HEK293 (cell line): Measurements from ENCODE around the gene TUBGCP3.

ENCODE experiments used
- CTCF ChIA-PET: fragments of 350-600 bp; formaldehyde crosslinking; extraction: SDS; loops from one replicate; lab custom pipeline; 2021; ENCODE audit warnings: antibody characterized with exemption; lab: Yijun Ruan, JAX
- POLR2A ChIA-PET: fragments of 300-600 bp; formaldehyde crosslinking; extraction: SDS; loops from one replicate; lab custom pipeline; 2020; ENCODE audit warnings: antibody characterized with exemption, inconsistent platforms; lab: Yijun Ruan, JAX
- H3K27ac ChIP-seq: fragments of 200-500 bp; sonication (Bioruptor generic); 2 replicates; pipeline ENCODE4 v1.5.1; 2014; ENCODE audit warnings: low read depth, low read length, control low read depth, inconsistent platforms; ENCODE audit errors: extremely low read depth
- H3K36me3 ChIP-seq, 2 experiments: fragments of 200-500 bp in 1 of 2; sonication (Bioruptor generic) in 1 of 2; 1 replicate in 1 of 2; 2 replicates in 1 of 2; pipeline ENCODE4 v1.5.1; 2014 to 2017; ENCODE audit warnings: inconsistent platforms in 2 of 2, low read length in 2 of 2; ENCODE audit not compliant: control insufficient read depth in 2 of 2, insufficient read depth in 1 of 2
- H3K4me1 ChIP-seq: fragments of 200-500 bp; sonication (Bioruptor generic); 2 replicates; pipeline ENCODE4 v1.5.1; 2014; ENCODE audit warnings: mild to moderate bottlenecking, low read length, inconsistent platforms; ENCODE audit not compliant: control insufficient read depth, insufficient read depth
- H3K4me3 ChIP-seq: 2 replicates; pipeline ENCODE4 v1.5.1; 2011; ENCODE audit warnings: low read depth, mild to moderate bottlenecking, control low read depth, low read length, moderate library complexity
- H3K9me3 ChIP-seq: fragments of 200-500 bp; sonication (Bioruptor generic); 2 replicates; pipeline ENCODE4 v1.5.1; 2014; ENCODE audit warnings: low read depth, low read length, inconsistent platforms; ENCODE audit not compliant: control insufficient read depth, insufficient read depth
- SALL2 ChIP-seq: fragments of 450-650 bp; formaldehyde crosslinking; IDR thresholded peaks from 2 replicates; pipeline ENCODE4 v1.5.0; 2017; ENCODE audit warnings: missing biosample characterization, mild to moderate bottlenecking, missing genetic modification characterization, borderline replicate concordance
- SP3 ChIP-seq: fragments of 450-650 bp; formaldehyde crosslinking; IDR thresholded peaks from 2 replicates; pipeline ENCODE4 v1.5.1; 2016; ENCODE audit warnings: missing biosample characterization, missing genetic modification characterization
- YY1 ChIP-seq: fragments of 450-650 bp; formaldehyde crosslinking; IDR thresholded peaks from 2 replicates; pipeline ENCODE4 v1.5.1; 2018; ENCODE audit warnings: missing biosample characterization, missing genetic modification characterization
- ZBTB20 ChIP-seq: fragments of 450-650 bp; formaldehyde crosslinking; IDR thresholded peaks from 2 replicates; pipeline ENCODE4 v1.5.1; 2016; ENCODE audit warnings: missing biosample characterization, missing genetic modification characterization
- ZBTB48 ChIP-seq: fragments of 450-650 bp; formaldehyde crosslinking; IDR thresholded peaks from 2 replicates; pipeline ENCODE4 v1.5.1; 2016; ENCODE audit warnings: missing biosample characterization, missing genetic modification characterization
- ZBTB7A ChIP-seq: fragments of 450-650 bp; formaldehyde crosslinking; IDR thresholded peaks from 2 replicates; pipeline ENCODE4 v1.5.1; 2016; ENCODE audit warnings: low read depth, missing biosample characterization, missing genetic modification characterization
- ZNF112 ChIP-seq: fragments of 450-650 bp; formaldehyde crosslinking; IDR thresholded peaks from 2 replicates; pipeline ENCODE4 v1.5.0; 2017; ENCODE audit warnings: missing biosample characterization, missing genetic modification characterization
- ZNF211 ChIP-seq: fragments of 450-650 bp; formaldehyde crosslinking; IDR thresholded peaks from 2 replicates; pipeline ENCODE4 v1.5.1; 2016; ENCODE audit warnings: low read depth, missing biosample characterization, missing genetic modification characterization
- ZNF302 ChIP-seq: fragments of 450-650 bp; formaldehyde crosslinking; IDR thresholded peaks from 2 replicates; pipeline ENCODE4 v1.5.1; 2016; ENCODE audit warnings: missing biosample characterization, missing genetic modification characterization, low read depth
- ZNF629 ChIP-seq: fragments of 450-650 bp; formaldehyde crosslinking; IDR thresholded peaks from 2 replicates; pipeline ENCODE4 v1.5.1; 2017; ENCODE audit warnings: missing biosample characterization, missing genetic modification characterization
- ZNF701 ChIP-seq: fragments of 450-650 bp; formaldehyde crosslinking; IDR thresholded peaks from 2 replicates; pipeline ENCODE4 v1.5.1; 2016; ENCODE audit warnings: missing biosample characterization, missing genetic modification characterization
- ZNF837 ChIP-seq: fragments of 450-650 bp; formaldehyde crosslinking; IDR thresholded peaks from 2 replicates; pipeline ENCODE4 v1.5.1; 2016; ENCODE audit warnings: missing biosample characterization, missing genetic modification characterization
- TF ChIP-seq, protein P1 (sequence below): fragments of 450-650 bp; formaldehyde crosslinking; IDR thresholded peaks from 2 replicates; pipeline ENCODE4 v1.5.1; 2017; ENCODE audit warnings: missing biosample characterization, missing genetic modification characterization
- TF ChIP-seq, protein P2 (sequence below): fragments of 450-650 bp; formaldehyde crosslinking; conservative IDR thresholded peaks from 2 replicates; pipeline ENCODE4 v1.5.1; 2016; ENCODE audit warnings: low read depth, missing biosample characterization, missing genetic modification characterization
- TF ChIP-seq, protein P3 (sequence below): fragments of 450-650 bp; formaldehyde crosslinking; IDR thresholded peaks from 2 replicates; pipeline ENCODE4 v1.5.1; 2016; ENCODE audit warnings: missing biosample characterization, missing genetic modification characterization
- TF ChIP-seq, protein P4 (sequence below): fragments of 450-650 bp; formaldehyde crosslinking; IDR thresholded peaks from 2 replicates; pipeline ENCODE4 v1.5.1; 2016; ENCODE audit warnings: missing biosample characterization, missing genetic modification characterization, borderline replicate concordance
- TF ChIP-seq, protein P5 (sequence below): fragments of 450-650 bp; IDR thresholded peaks from 2 replicates; pipeline ENCODE4 v1.5.1; 2018; ENCODE audit warnings: missing biosample characterization, missing genetic modification characterization

TUBGCP3 gene

DNA sequence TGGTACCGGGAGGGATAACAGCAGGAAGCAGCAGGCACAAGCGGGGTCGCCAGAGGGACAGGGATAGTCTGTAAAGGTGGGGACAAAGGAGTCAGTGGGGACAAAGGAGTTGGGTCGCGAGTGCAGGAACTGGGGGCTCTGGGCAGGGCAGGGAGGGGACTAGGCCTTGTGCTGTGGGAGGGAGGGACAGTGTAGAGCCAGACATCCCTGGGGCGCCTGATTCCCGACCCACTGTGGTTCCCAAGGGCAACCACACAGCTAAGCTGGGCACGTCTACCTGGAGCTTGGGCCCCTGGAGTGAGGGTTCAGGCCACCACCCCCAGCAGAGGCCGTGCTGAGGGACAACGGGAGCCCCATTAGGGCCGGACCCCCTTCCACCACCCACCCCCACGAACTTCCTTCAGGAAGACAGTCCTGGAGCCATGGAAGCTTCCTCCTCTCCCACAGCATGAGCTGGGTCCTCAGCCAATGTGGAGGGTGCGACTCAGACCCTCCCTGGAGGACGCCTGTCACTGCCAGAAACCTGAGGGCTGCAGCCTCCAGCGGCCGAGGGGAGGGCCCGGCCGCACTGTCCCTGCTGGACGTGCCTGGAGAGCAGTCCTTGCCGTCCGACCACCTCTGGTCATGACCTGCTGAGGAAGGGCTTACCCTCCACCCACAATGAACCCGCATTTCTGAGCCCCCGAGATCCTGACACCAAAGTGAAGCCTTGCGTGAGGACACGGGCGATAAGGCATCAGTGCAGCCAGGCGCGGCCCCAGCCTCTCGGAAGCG is 133.9 kb downstream of the TUBGCP3 start:
- H3K4me1 ChIP-seq = no peaks in the 10 kb centered on the region
- TF ChIP-seq, protein P1, sequence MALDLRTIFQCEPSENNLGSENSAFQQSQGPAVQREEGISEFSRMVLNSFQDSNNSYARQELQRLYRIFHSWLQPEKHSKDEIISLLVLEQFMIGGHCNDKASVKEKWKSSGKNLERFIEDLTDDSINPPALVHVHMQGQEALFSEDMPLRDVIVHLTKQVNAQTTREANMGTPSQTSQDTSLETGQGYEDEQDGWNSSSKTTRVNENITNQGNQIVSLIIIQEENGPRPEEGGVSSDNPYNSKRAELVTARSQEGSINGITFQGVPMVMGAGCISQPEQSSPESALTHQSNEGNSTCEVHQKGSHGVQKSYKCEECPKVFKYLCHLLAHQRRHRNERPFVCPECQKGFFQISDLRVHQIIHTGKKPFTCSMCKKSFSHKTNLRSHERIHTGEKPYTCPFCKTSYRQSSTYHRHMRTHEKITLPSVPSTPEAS (tag by site-specific recombination) = no peak
- TF ChIP-seq ZBTB20 (tag by site-specific recombination) = no peak
- no peak for TF ChIP-seq ZNF211
- no peak for TF ChIP-seq ZBTB7A (tag by site-specific recombination)
- TF ChIP-seq, protein P2, sequence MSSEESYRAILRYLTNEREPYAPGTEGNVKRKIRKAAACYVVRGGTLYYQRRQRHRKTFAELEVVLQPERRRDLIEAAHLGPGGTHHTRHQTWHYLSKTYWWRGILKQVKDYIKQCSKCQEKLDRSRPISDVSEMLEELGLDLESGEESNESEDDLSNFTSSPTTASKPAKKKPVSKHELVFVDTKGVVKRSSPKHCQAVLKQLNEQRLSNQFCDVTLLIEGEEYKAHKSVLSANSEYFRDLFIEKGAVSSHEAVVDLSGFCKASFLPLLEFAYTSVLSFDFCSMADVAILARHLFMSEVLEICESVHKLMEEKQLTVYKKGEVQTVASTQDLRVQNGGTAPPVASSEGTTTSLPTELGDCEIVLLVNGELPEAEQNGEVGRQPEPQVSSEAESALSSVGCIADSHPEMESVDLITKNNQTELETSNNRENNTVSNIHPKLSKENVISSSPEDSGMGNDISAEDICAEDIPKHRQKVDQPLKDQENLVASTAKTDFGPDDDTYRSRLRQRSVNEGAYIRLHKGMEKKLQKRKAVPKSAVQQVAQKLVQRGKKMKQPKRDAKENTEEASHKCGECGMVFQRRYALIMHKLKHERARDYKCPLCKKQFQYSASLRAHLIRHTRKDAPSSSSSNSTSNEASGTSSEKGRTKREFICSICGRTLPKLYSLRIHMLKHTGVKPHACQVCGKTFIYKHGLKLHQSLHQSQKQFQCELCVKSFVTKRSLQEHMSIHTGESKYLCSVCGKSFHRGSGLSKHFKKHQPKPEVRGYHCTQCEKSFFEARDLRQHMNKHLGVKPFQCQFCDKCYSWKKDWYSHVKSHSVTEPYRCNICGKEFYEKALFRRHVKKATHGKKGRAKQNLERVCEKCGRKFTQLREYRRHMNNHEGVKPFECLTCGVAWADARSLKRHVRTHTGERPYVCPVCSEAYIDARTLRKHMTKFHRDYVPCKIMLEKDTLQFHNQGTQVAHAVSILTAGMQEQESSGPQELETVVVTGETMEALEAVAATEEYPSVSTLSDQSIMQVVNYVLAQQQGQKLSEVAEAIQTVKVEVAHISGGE (tag by site-specific recombination) = no peak
- TF ChIP-seq, protein P3, sequence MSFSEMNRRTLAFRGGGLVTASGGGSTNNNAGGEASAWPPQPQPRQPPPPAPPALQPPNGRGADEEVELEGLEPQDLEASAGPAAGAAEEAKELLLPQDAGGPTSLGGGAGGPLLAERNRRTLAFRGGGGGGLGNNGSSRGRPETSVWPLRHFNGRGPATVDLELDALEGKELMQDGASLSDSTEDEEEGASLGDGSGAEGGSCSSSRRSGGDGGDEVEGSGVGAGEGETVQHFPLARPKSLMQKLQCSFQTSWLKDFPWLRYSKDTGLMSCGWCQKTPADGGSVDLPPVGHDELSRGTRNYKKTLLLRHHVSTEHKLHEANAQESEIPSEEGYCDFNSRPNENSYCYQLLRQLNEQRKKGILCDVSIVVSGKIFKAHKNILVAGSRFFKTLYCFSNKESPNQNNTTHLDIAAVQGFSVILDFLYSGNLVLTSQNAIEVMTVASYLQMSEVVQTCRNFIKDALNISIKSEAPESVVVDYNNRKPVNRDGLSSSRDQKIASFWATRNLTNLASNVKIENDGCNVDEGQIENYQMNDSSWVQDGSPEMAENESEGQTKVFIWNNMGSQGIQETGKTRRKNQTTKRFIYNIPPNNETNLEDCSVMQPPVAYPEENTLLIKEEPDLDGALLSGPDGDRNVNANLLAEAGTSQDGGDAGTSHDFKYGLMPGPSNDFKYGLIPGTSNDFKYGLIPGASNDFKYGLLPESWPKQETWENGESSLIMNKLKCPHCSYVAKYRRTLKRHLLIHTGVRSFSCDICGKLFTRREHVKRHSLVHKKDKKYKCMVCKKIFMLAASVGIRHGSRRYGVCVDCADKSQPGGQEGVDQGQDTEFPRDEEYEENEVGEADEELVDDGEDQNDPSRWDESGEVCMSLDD (tag by site-specific recombination) = no peak
- TF ChIP-seq ZNF701 = no peak
- no peak for TF ChIP-seq SP3 (tag by site-specific recombination)
- TF ChIP-seq ZNF629 (tag by site-specific recombination) = no peak
- TF ChIP-seq ZNF837 = no peak
- no peak overlapping the region for H3K4me3 ChIP-seq
- ChIA-PET POLR2A (no interaction called here), CTCF (no interaction called here)
- no peaks in the 10 kb centered on the region for H3K36me3 ChIP-seq
- H3K9me3 ChIP-seq = no peaks in the 10 kb centered on the region
- H3K27ac ChIP-seq = no peak overlapping the region

DNA sequence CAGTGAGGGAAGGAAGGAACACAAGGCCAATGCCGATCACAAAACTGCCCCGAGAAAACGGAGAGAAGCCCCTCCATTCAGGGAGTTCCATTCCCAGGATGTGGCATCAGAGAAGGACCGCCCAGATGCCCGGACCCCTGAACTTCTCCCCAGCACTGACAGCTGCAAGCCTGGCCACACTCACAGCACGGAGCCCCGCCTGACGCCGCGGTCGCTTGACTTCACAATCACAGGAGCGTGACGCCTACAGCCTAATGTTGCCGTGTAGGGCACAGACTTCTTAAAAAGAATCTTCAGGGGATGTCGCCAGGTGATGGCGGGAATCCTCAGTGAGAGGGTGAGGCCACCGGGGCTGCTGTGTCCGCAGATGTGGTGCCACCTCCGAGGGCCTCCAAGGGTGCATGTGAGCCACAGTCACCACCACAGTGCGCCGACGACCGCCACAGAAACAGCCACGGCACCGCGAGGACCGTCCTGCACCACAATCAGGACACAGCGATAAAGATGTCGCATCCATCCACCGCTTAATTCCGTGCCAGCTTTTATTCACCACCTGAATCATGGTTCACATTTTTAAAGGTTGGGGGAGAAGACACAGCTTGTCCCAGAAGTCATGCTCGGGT is 134.6 kb downstream of the TUBGCP3 start:
- Histone ChIP-seq H3K36me3 (no peaks in the 10 kb centered on the region), H3K9me3 (no peaks in the 10 kb centered on the region), H3K4me3 (no peak overlapping the region), H3K4me1 (no peaks in the 10 kb centered on the region), H3K27ac (no peak overlapping the region)
- POLR2A ChIA-PET = no interaction called here
- CTCF ChIA-PET = no interaction called here
- TF ChIP-seq, protein P4, sequence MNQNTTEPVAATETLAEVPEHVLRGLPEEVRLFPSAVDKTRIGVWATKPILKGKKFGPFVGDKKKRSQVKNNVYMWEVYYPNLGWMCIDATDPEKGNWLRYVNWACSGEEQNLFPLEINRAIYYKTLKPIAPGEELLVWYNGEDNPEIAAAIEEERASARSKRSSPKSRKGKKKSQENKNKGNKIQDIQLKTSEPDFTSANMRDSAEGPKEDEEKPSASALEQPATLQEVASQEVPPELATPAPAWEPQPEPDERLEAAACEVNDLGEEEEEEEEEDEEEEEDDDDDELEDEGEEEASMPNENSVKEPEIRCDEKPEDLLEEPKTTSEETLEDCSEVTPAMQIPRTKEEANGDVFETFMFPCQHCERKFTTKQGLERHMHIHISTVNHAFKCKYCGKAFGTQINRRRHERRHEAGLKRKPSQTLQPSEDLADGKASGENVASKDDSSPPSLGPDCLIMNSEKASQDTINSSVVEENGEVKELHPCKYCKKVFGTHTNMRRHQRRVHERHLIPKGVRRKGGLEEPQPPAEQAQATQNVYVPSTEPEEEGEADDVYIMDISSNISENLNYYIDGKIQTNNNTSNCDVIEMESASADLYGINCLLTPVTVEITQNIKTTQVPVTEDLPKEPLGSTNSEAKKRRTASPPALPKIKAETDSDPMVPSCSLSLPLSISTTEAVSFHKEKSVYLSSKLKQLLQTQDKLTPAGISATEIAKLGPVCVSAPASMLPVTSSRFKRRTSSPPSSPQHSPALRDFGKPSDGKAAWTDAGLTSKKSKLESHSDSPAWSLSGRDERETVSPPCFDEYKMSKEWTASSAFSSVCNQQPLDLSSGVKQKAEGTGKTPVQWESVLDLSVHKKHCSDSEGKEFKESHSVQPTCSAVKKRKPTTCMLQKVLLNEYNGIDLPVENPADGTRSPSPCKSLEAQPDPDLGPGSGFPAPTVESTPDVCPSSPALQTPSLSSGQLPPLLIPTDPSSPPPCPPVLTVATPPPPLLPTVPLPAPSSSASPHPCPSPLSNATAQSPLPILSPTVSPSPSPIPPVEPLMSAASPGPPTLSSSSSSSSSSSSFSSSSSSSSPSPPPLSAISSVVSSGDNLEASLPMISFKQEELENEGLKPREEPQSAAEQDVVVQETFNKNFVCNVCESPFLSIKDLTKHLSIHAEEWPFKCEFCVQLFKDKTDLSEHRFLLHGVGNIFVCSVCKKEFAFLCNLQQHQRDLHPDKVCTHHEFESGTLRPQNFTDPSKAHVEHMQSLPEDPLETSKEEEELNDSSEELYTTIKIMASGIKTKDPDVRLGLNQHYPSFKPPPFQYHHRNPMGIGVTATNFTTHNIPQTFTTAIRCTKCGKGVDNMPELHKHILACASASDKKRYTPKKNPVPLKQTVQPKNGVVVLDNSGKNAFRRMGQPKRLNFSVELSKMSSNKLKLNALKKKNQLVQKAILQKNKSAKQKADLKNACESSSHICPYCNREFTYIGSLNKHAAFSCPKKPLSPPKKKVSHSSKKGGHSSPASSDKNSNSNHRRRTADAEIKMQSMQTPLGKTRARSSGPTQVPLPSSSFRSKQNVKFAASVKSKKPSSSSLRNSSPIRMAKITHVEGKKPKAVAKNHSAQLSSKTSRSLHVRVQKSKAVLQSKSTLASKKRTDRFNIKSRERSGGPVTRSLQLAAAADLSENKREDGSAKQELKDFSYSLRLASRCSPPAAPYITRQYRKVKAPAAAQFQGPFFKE = no peak
- TF ChIP-seq ZNF302 (tag by site-specific recombination) (no peak), ZNF112 (no peak), ZBTB48 (no peak), YY1 (tag by site-specific recombination) (no peak), SALL2 (no peak)
- TF ChIP-seq, protein P5, sequence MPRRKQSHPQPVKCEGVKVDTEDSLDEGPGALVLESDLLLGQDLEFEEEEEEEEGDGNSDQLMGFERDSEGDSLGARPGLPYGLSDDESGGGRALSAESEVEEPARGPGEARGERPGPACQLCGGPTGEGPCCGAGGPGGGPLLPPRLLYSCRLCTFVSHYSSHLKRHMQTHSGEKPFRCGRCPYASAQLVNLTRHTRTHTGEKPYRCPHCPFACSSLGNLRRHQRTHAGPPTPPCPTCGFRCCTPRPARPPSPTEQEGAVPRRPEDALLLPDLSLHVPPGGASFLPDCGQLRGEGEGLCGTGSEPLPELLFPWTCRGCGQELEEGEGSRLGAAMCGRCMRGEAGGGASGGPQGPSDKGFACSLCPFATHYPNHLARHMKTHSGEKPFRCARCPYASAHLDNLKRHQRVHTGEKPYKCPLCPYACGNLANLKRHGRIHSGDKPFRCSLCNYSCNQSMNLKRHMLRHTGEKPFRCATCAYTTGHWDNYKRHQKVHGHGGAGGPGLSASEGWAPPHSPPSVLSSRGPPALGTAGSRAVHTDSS (tag by site-specific recombination) = no peak
